Activated T-cell treated with anti-CD3 and anti-CD28 coated beads for 4 hours (primary cell): ENCODE results near the gene BTN1A1.
"Not testable (repeated sequence)": the region's sequence is repeated elsewhere in the genome, so short reads cannot be mapped to it uniquely, and the experiment has no call there.

ENCODE experiments used
- DNase-seq: peaks from one replicate; pipeline ENCODE4 v3.0.0-alpha.2; 2020

Gene BTN1A1

DNA sequence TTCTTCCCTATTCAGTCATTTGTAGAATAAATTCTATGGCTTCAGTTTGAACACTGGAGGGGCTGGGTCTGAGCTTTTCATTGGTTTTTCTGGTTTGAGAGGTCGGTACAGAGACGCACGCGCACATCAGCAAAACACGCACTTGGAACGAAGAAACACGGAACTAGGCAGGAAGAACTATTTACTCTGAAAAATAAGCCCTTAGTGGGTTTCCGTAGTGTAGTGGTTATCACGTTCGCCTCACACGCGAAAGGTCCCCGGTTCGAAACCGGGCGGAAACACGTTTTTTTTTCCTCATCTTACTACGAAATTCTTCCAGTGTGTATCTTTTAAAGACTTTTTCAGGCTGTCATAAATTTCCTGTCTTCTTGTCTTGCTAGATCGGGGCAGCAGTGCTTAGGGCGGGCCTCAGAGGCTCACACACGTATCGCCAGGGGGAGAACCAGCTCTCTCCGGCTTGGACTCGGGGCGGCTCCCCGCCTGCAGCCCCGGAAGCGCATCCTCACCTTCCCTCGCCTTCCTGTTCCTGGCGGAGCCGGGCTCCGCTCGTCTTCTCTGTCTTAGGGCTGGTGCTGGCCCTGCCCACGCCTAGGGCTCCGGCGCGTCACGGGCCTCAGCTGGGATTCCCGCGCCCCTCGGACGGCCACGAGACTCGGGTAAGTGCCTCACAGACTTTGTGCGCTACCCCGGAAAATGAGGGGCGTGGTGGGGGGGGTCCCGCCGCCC, 37.9 kb downstream of the BTN1A1 start, which contains the start of gene HMGN4:
Gene HMGN4, plus strand, starts transcription at position 521 of the 726 bp plus-strand sequence. CDS start 6,841 bp downstream, outside the sequence.
- DNase-seq = peak; percentile 80

DNA sequence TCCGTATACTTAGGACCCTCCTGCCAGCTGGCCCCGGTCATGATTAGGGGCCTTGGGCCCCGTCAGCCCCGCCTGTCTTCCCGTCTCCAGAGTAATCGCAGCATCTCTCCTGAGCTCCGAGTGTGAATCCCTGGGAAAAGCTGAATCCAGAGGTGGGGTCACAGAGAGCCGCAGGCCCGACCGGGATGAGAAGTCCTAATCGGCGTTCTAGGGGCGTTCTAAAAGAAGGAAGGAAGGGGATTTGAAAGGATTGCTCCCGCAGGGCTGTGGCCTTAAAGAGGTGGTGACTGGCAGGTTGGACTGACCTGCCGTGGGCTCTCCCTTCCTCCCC, 38.4 kb downstream of the BTN1A1 start:
- no peak for DNase-seq

DNA sequence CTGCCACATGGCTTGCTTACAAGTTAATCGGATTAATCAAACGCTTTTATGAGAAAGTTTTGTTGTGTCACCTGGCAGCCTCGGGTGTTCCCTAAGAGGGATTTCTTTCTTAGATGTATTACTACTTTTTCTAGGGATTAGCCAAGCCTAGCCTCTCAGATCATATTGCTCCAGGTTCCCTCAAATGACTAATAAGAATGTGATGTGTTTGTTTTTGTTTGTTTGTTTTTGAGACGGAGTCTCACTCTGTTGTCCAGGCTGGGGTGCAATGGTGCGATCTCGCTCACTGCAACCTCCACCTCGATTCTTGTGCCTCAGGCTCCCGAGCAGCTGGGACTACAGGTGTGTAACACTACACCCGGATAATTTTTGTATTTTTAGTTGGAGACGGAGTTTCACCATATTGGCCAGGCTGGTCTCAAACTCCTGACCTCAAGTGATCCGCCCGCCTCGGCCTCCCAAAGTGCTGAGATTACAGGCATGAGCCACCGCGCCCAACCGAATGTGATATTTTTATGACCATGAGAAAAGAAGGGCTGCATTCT, 39.0 kb downstream of the BTN1A1 start:
- no peak for DNase-seq

DNA sequence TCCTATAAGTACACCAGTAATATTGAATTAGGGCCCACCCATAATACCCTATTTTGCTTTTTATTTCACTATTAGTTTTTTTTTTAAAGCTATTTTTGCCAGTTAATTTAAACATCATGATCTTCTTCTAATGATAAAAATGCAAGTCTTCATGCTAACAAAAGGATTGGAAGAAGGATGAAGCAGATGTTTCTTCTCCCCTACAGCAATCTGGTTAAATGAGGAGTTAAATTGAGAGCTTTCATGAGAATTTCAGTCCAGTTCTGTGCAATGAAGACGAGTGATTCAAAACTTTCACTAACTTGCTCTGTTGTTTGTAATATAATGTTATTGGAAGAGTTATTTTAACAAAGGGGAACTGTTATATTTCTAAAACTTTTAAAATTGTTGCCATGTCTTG, 41.5 kb downstream of the BTN1A1 start:
- no peak for DNase-seq

DNA sequence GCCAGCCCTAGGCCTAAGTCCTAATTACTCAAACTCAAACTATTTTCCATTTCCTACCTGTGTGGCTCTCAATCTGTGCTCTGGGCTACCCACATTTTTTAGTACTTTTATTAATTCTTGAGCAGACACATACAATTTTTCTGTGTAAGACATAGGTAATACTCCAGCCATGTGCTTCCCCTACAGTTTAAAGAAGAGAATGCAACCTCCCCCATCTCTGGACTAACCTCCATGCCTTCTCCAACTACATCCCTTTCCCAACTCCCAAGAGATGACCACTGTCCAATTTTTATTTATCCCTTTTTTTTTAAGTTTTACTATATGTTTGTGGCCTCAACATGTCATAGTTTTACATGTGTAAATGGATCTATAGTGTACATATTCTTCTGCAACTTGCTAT, 43.9 kb downstream of the BTN1A1 start:
- no peak for DNase-seq

DNA sequence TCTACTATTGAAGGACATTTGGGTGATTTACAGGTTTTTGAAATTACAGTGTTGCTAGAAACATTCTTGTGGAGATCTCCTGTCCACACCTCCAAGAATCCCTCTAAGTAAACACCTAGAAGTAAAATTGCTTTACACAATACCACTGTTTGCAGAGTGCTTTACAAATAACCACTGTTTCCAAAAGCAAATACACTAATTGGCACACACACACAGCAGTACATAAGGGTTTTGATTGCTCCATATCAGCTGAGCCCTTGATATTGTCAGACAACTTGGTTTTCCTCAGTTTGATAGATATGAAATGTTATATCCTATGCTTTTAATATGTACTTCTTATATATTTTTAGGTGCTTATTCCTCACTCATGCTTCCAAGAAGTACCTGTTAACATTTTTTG, 44.4 kb downstream of the BTN1A1 start:
- DNase-seq = no peak

DNA sequence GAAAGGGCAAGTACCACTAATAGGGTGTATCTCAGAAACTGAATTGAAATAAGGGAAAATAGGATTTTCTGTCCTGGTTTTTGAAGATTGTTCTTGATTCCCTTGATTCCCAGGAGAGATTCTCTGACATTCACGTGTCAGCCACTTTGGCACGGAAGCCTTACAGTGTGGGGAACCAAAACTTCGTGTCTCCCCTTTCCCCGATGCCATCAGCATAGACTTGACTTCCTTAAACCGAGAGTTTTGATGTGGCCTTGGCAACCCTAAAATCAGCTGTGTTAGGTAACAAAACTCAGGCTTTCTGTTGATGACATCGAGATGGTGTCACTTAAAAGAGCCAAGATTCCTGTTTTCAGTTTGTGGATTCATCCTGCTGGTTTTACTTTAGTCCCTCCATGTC, 45.5 kb downstream of the BTN1A1 start:
- no peak for DNase-seq

DNA sequence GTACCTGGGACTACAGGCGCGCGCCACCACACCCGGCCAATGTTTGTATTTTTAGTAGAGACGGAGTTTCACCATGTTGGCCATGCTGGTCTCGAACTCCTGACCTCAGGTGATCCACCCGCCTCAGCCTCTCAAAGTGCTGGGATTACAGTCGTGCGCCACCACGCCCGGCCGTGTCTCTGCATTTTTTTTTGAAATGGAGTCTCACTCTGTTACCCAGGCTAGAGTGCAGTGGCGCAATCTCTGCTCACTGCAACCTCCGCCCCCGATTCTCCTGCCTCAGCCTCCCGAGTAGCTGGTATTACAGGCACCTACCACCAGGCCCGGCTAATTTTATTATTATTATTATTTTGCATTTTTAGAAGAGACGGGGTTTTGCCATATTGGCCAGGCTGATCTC, 47.3 kb downstream of the BTN1A1 start:
- not testable (repeated sequence) for DNase-seq

DNA sequence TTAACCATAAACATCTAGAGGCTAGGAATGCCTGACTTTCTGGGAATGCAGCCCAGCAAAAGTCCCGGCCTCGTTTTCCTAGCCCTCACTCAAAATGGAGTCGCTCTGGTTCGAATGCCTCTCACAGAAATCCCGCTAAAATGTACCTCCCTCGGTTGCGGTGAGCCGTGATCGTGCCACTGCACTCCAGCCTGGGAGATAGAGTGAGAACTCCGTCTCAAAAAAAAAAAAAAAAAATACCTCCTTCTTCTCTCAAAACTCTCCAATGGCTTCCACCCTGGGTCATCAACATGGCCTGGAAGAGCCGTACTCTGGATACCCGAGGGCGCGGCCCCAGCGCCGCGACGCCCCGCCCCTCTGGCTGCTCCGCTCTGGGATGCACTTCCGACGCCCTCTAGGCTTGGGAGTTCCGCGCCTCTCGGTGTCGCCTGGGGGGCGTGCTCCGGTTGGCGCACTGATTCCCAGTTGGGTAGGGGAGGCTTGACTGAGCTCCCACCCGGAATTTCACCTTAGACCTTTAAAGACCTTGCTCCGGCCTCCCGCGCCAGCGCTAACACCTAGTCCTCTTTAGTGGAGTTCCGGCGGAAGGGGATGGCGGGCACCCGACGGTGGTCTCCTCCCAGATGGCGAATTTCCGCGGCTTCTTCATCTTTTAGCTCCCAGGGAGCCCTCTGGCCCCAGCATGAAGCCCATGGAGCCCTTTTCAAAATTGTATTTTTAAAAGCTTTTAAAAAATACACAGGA, 50.3 kb downstream of the BTN1A1 start:
- no peak for DNase-seq

DNA sequence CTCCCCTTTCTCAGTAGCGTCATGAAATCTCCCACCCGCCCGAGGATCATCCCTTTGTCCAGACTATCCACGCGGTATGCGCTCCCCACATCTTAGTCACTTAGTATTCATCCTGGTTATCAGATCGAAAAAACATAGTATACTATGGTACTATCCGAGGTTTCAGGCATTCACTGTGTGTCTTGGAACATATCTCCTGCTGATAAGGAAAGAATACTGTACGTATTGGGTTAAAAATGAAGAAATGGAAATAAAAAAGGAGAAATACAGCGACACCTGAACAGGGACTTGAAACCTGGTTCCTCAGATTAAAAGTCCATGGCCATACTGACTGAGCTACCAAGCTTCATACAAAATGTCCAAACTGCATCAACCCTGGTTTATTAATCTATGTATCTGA, 52.1 kb downstream of the BTN1A1 start:
- DNase-seq = no peak

DNA sequence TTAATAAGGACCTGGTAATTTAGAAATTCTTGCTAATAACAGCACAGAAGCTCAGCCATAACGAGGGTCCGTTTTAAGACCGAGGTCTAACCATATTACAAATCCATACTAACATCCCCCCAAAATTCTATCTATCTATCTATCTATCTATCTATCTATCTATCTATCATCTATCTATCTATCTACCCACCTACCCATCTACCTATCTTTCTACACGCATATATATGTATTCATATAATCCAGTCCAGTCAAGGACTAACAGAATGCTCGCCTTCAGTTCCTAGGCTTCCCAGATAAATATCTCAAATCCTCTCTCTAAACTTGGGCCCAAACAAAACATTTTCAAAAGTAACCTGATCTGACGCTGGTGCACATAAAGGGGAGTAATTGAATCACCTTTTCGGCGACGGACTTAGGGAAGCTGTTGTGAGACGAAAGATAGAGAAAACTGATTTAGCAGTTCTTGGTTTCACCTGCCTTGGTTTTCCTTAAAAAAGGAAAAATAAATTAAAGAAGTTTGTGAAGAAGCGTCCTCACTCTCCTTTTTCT, 52.6 kb downstream of the BTN1A1 start:
- DNase-seq = no peak

DNA sequence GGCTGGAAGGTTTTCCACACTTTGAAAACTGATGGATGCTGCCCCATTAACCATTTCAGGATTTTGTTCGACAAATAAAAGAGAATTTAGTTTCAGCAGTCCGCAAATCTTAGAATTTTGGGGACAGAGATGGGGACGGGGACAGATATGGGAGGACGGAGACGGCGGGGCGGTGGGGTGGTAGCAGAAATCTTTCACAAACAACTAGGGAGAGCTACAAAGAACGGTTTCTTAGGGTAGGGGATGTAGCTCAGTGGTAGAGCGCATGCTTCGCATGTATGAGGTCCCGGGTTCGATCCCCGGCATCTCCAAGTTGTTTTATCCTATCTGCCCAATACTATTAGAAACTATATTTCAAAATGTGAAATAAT, 53.1 kb downstream of the BTN1A1 start:
- peak; percentile 74 for DNase-seq

DNA sequence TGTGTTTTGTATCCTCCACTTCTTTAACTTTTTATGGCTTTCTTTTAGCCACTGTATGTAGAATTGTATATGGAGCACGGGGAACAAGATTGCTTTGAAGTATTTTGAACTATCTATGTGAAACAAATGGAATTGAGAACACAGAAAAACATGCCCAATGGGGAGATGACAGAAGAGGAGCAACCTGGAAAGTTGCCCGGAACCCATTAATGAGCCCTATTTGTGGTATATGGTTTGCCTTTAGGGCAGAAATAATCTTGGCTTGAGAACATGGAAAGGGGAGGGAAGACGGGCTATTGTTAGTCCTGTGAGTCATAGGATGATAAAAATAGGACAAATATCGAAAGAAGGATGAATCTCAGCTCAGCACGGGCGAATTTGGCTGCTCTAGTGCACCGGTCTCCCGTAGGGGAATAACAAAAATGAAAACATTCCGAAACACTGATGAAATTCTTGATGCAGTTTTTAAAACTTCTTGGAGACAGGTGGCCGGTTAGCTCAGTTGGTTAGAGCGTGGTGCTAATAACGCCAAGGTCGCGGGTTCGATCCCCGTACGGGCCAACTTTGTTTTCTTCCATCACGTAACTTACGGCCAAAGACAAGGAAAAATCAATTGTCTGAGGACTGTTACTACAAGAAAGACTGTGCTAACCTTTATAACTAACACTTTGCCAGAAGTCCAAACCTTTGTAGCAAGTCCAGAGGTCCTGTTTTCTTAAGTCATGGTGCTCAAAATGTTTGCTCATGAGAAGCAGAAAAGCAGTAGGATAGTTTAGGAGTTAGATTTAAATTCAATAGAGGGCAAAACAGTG, 53.7 kb downstream of the BTN1A1 start:
- peak; percentile 83 for DNase-seq

DNA sequence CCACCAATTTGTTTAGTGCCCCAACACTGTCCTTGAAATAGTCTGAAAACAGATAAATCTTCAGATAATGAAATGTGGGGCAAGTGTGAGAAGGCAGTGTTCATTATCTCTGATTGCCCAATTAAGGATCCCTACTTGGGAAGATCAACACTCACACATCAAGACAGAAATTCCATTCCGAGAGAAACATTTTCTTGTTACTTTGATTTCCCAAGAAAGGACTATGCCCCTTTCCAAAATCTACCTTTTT, 54.3 kb downstream of the BTN1A1 start:
- DNase-seq = no peak

DNA sequence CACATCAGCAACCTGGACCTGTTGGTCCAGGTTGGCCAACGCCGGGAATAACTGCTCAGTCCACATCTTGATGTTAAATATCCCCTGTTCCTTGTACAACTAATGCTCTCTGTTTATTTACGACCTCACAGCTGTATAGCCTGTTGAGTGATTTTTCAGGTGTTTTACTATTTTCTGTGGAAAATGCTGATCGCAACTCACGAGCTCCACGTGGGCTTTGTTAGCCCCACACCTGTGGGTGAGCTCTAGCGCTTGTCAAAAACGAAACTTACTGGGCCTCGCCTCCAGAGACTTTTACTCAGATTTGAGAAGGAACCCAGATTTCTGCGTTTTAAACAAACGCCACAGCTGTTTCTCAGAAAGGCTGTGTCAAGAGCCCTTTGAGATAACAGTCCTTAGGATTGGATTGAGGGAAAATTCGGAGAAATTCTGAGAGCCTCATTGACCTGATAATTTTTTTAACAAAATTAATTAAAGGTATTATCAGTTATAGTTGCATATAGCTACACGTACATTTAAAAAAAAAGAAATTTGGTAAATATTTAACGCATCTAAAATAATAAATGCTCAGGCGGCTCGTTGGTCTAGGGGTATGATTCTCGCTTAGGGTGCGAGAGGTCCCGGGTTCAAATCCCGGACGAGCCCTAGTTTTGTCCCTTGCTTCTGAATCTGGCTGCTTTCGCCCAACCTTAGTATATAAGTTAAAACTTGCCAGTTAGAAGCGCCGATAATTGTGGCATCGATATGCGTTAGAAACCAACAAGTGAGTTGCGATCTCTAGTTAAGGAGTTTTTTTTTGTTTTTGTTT, 54.8 kb downstream of the BTN1A1 start:
- peak; percentile 42 for DNase-seq

DNA sequence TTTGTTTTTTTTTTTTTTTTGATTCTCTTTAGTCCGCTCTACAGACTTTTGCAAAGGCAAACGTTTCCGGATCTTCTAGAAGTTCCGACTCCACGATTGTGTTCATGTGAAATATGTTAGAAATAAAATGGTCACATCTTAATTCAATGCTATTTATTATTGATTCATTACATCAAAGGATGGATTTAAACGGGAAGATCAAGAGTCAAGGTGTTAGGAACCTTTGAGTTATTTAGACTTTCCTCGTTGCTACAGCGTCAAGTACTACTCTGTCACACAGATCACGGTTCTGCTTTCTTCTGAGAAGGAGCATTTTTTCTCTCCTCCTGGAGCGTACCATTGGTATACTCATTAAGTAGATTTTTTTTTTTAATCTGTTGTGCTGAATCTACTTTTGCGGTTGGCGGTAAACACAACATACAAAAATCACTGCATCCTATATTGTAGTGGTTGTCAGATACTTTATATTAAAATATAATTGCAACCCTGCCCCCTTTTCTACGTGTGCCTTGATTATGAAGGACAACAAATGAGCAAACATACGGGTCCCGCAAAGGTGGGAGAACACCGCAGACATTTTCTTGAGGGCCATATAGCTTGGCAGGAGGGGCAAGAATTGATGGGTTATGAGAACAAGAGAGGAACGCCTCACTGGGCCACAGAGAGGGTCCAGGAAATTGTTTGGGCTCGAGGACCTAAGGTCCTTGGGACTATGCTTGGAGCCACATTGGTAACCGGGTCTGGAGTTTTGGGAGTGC, 55.6 kb downstream of the BTN1A1 start:
- no peak for DNase-seq

DNA sequence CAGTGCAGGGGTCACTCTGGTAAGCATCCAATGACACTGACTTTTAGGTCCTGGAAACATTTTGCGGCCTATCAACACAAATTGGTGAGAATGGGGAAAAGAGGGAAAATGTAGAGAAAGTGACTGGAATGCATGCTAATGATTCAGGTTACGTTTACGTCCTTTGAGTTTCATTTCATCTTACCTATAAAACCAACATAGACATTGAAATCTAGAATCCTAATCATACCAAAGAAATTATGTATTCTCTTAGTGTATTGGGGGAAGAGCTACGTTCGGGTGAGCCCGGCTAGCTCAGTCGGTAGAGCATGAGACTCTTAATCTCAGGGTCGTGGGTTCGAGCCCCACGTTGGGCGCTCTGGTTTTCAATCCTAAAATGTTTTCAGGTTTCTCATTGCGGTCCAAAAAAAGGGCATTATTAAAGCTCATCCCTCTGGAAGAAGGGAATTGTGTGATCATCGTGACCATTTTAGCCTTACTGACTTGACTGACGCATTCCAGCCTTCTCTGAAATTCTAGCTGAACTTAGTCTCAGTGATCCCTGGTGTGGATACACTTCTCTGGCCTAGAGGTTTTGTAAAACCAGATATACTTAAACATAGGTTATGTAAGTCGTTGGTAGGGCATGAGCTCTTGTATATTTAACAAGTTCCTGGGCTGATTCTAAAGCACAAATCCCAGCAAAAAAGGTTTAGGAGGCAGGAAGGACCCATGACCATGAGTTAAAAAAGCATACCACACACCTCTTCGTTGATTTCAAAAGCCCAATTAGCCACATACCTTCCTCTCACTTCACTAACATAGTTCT, 56.4 kb downstream of the BTN1A1 start:
- DNase-seq = no peak
